ENCODE data around the gene STIMATE. TPM values are rescaled to one million over a fixed set of nuclear protein-coding genes. Genes with fewer than 3 reads are reported as not detected.

Gene STIMATE
- total and polyA plus RNA-seq, 4 donors = 14.0 to 24.4 (median 20.9) TPM

GRCh38 chr3:52843881-52844280, 53.5 kb downstream of the STIMATE start:
- no peak for DNase-seq (ENCODE audit: low spot score)
- no peak overlapping the region for H3K4me3 ChIP-seq (ENCODE audit: low read depth in 1 of 3, low read length in 3 of 3)

More at GRCh38 chr3:52843881-52844280, 53.5 kb downstream of the STIMATE start:
- WGBS = 92% methylated on average over 2 of the region's 2 CpGs
- H3K9ac ChIP-seq (ENCODE audit: low read depth in 1 of 2, low read length in 2 of 2) = no peak overlapping the region
- H3K27me3 ChIP-seq (ENCODE audit: control insufficient read depth in 4 of 4, insufficient read depth in 4 of 4, low read length in 3 of 4) = no peaks in the 10 kb centered on the region
- peaks cover 10 to 43% (median 30%) of the 10 kb centered on the region in 4 donors for H3K4me1 ChIP-seq (ENCODE audit: control insufficient read depth in 4 of 4, insufficient read depth in 4 of 4, low read length in 3 of 4)
- H3K36me3 ChIP-seq (ENCODE audit: control insufficient read depth in 4 of 4, insufficient read depth in 3 of 4, low read depth in 1 of 4, low read length in 3 of 4) = peaks cover 1 to 18% (median 12%) of the 10 kb centered on the region in 4 donors
- H3K27ac ChIP-seq (ENCODE audit: low read depth in 1 of 2, low read length in 2 of 2) = peak overlapping the region; percentile 91 to 97
- TF ChIP-seq FOXA1 (IDR thresholded peaks at IDR 0.05) (no peak), HNF4G (IDR thresholded peaks at IDR 0.05) (no peak), HNF4A (conservative IDR thresholded peaks at IDR 0.05) (no peak), NR2F2 (IDR thresholded peaks at IDR 0.05) (no peak), SP1 (IDR thresholded peaks at IDR 0.05) (no peak), RAD21 (IDR thresholded peaks at IDR 0.05) (no peak), MAX (IDR thresholded peaks at IDR 0.05) (no peak), ZBTB33 (IDR thresholded peaks at IDR 0.05) (no peak), GABPA (IDR thresholded peaks at IDR 0.05 in 1 of 2, conservative IDR thresholded peaks at IDR 0.05 in 1 of 2) (no peak), TAF1 (conservative IDR thresholded peaks at IDR 0.05) (no peak), REST (IDR thresholded peaks at IDR 0.05) (no peak), CTCF (IDR thresholded peaks at IDR 0.05; ENCODE audit: low read depth, low read length, missing input control) (no peak), RXRA (IDR thresholded peaks at IDR 0.05) (no peak), JUND (IDR thresholded peaks at IDR 0.05) (no peak)
- H3K9me3 ChIP-seq (ENCODE audit: control insufficient read depth in 4 of 4, low read length in 3 of 4) = no peaks in the 10 kb centered on the region
